H1 (cell line): ENCODE results near the gene AGPAT3. TPM values are rescaled to one million over a fixed set of nuclear protein-coding genes. Genes with fewer than 3 reads are reported as not detected.

Experiments
- JUND ChIP-seq: IDR thresholded peaks from 2 replicates; pipeline ENCODE4 v1.6.1; 2011; ENCODE audit warnings: mild to moderate bottlenecking, improper control_type of control experiment, low read length
- SIRT6 ChIP-seq: IDR thresholded peaks from one replicate; pipeline ENCODE4 v1.7.1; 2012; ENCODE audit warnings: low read length, inconsistent platforms
- YY1 ChIP-seq: IDR thresholded peaks from 2 replicates; pipeline ENCODE4 v1.6.1; 2011; ENCODE audit warnings: low read depth, mild to moderate bottlenecking, low read length
- polyA plus RNA-seq, 7 experiments: library from polyadenylated mRNA; depleted of rRNA in 3 of 7; stranded (reverse) in 5 of 7; unstranded in 2 of 7; fragments of >200 nt in 5 of 7; fragments of 200-250 nt in 2 of 7; gene quantifications; 1 replicate in 5 of 7; 2 replicates in 1 of 7; 4 replicates in 1 of 7; pipeline versions ENCODE4 v1.2.1 to v1.2.3, GENCODE V29; 2011 to 2013; ENCODE audit warnings: missing spikeins in 2 of 7, mixed read lengths in 2 of 7
- total RNA-seq: library from RNA; stranded (reverse); fragmentation: NEBNext Ultra II Directional; extraction: Animal tissue kit (Norgen Biotek cat#: 25700); gene quantifications from 2 replicates; pipeline ENCODE4 v1.2.1, GENCODE V29; 2021

The AGPAT3 gene
- total and polyA plus RNA-seq, 2 of the 8 experiments (the other 6 are each of a cell fraction or from before 2014, with no cell fraction given) = 5.8 to 7.3 TPM

DNA sequence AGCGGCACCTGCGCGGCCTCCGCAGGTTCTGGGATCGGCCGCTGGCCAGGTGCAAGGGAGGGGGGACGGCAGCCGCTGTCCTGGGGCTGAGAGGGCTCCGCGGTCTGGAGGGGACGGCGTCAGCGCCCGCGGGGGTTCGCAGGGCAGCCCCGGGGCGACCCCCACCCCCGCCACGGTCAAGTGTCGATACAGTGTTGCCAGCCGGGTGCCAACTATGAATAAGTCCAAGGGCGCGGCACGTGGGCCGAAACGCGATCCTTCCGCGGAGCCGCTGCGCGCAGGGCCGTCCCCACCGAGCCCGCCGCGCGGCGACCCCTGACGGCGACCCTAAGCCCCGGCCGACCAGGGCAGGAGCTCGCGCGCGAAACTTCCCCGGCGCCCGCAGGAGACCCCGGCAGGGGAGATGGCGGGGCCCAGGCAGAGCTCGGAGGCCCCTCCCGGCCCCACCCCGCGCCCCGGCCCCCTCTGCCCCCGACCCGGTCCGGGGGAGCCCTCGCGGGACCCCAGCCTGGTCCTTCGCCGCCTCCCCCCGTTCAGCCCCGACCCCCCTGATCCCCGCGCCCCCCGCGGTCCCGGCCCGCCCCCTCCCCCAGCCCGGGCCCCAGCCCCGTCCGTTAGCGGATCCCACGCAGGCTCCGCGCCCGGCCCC is 586 bp upstream of the AGPAT3 start (continued):
- TF ChIP-seq YY1 (no peak), JUND (no peak), SIRT6 (no peak)
- TF ChIP-seq, all 59 proteins: peak for 10
